Stomach (tissue), 9 donors: ENCODE data around the gene ITPR1. TPM values are rescaled to one million over a fixed set of nuclear protein-coding genes. Genes with fewer than 3 reads are reported as not detected.

Experiments
- DNase-seq, 2 donors: peaks; one replicate each; pipeline versions ENCODE4 v3.0.0 to v3.0.0-alpha.2; 2013 to 2019
- H3K27ac ChIP-seq, 5 donors: fragments of 200-600 bp in 4 of 5; sonication (generic) in 4 of 5; one replicate each; pipeline ENCODE4 v1.5.1; 2013 to 2019; ENCODE audit warnings: mild to moderate bottlenecking in 1 of 5, moderate library complexity in 1 of 5
- H3K27me3 ChIP-seq, 3 donors: fragments of 200-600 bp; sonication (generic); one replicate each; pipeline ENCODE4 v1.5.1; 2017 to 2019; ENCODE audit warnings: mixed run types in 1 of 3
- H3K36me3 ChIP-seq, 4 donors: fragments of 200-600 bp; sonication (generic); 1 replicate in 3 of 4; 2 replicates in 1 of 4; pipeline ENCODE4 v1.5.1; 2016 to 2019
- H3K4me1 ChIP-seq, 4 donors: fragments of 200-600 bp; sonication (generic); one replicate each; pipeline ENCODE4 v1.5.1; 2016 to 2019
- H3K4me3 ChIP-seq, 4 donors: fragments of 200-600 bp; sonication (generic) in 3 of 4; one replicate each; pipeline ENCODE4 v1.5.1; 2016 to 2019; ENCODE audit warnings: mild to moderate bottlenecking in 1 of 4
- H3K9me3 ChIP-seq, 4 donors: fragments of 200-600 bp; sonication (generic); one replicate each; pipeline ENCODE4 v1.5.1; 2016 to 2019
- CTCF ChIP-seq, 7 experiments: fragments of 450-650 bp in 4 of 7; fragments of 200-600 bp in 3 of 7; sonication (generic) in 3 of 7; IDR thresholded peaks; one replicate each; pipeline ENCODE4 v1.5.1; 2016 to 2019; ENCODE audit warnings: antibody characterized with exemption in 7 of 7, control low read depth in 2 of 7, mild to moderate bottlenecking in 1 of 7
- EP300 ChIP-seq: sonication (generic); formaldehyde crosslinking; IDR thresholded peaks from one replicate; pipeline ENCODE4 v1.6.1; 2017; ENCODE audit warnings: antibody characterized with exemption
- POLR2A ChIP-seq, 4 donors: fragments of 450-650 bp; IDR thresholded peaks; one replicate each; pipeline ENCODE4 v1.6.1; 2016; ENCODE audit warnings: antibody characterized with exemption in 4 of 4, control low read depth in 2 of 4, mild to moderate bottlenecking in 1 of 4, moderate library complexity in 1 of 4
- POLR2AphosphoS5 ChIP-seq, 3 donors: sonication (generic); formaldehyde crosslinking; IDR thresholded peaks; one replicate each; pipeline ENCODE4 v1.6.1; 2016; ENCODE audit warnings: antibody characterized with exemption in 3 of 3
- WGBS, 5 donors: extraction: QIAGEN DNeasy Blood & Tissue Kit in 3 of 5; methylation state at CpG; one replicate each; pipeline versions ENCODE4 v1.1.5 to v1.1.7; 2013 to 2018; 5-methylcytosine and 5-hydroxymethylcytosine counted together
- intact Hi-C: fragments of 100-400 bp; cut with DNase I; formaldehyde crosslinking; loops from one replicate; pipeline ENCODE4 v1.15.1; 2023; ENCODE audit warnings: low total_unique reads
- polyA plus RNA-seq, 3 donors: library from polyadenylated mRNA; stranded (reverse); fragments of 200-250 nt; gene quantifications; one replicate each; pipeline ENCODE4 v1.2.3, GENCODE V29; 2013
- total RNA-seq, 5 donors: library from RNA; depleted of rRNA; stranded (reverse); fragments of >200 nt; gene quantifications; one replicate each; pipeline versions ENCODE4 v1.1.0 to v1.2.3, GENCODE V29; 2014 to 2016
- donor health status: healthy with polysubstance abuse.
- donor health status: Bipolar disorder and iron deficiency.
- donor health status: healthy.

ITPR1 gene
- total and polyA plus RNA-seq, 8 donors: 6.6 to 192 (median 32.9) TPM

- intact Hi-C loops: no loop called here
- H3K36me3 ChIP-seq: no peaks in the 10 kb centered on the region
- H3K27me3 ChIP-seq: no peaks in the 10 kb centered on the region
- H3K4me3 ChIP-seq: no peak overlapping the region
- TF ChIP-seq EP300: no peak
- TF ChIP-seq CTCF (IDR thresholded peaks at IDR 0.05): no peak
- TF ChIP-seq POLR2AphosphoS5 (IDR thresholded peaks at IDR 0.05): no peak
- TF ChIP-seq POLR2A (IDR thresholded peaks at IDR 0.05): no peak
- no peak for DNase-seq
- H3K9me3 ChIP-seq: no peaks in the 10 kb centered on the region
- WGBS, 5 donors: 30 to 70% (median 44%) methylated on average over 2 of the region's 2 CpGs
- H3K27ac ChIP-seq: no peak overlapping the region
- H3K4me1 ChIP-seq: peaks cover 7 to 25% (median 10%) of the 10 kb centered on the region in 4 donors
These were observed 31.6 kb upstream of the ITPR1 start for GRCh38 chr3:4461468-4462090.

- no peaks in the 10 kb centered on the region for H3K36me3 ChIP-seq
- no peaks in the 10 kb centered on the region for H3K9me3 ChIP-seq
- no peak overlapping the region for H3K27ac ChIP-seq
- WGBS, 5 donors: 78 to 91% (median 86%) methylated on average over 3 of the region's 3 CpGs
- H3K27me3 ChIP-seq: no peaks in the 10 kb centered on the region
- TF ChIP-seq CTCF (IDR thresholded peaks at IDR 0.05): no peak
- TF ChIP-seq POLR2AphosphoS5 (IDR thresholded peaks at IDR 0.05): no peak
- no peak for TF ChIP-seq POLR2A (IDR thresholded peaks at IDR 0.05)
- no peak for TF ChIP-seq EP300
- DNase-seq: no peak
- intact Hi-C loops: no loop called here
- H3K4me3 ChIP-seq: no peak overlapping the region
- peaks cover 7 to 28% (median 14%) of the 10 kb centered on the region in 4 donors for H3K4me1 ChIP-seq
These were observed 30.6 kb upstream of the ITPR1 start for GRCh38 chr3:4462369-4463040.

GRCh38 chr3:4464576-4464975 is 28.6 kb upstream of the ITPR1 start:
- H3K36me3 ChIP-seq: no peaks in the 10 kb centered on the region
- intact Hi-C loops: no loop called here
- no peak for DNase-seq
- H3K27ac ChIP-seq: no peak overlapping the region
- TF ChIP-seq POLR2A (IDR thresholded peaks at IDR 0.05) (no peak), EP300 (no peak), CTCF (IDR thresholded peaks at IDR 0.05) (no peak), POLR2AphosphoS5 (IDR thresholded peaks at IDR 0.05) (no peak)
- WGBS, 5 donors: 70 to 83% (median 77%) methylated on average over 1 of the region's 1 CpG
- no peaks in the 10 kb centered on the region for H3K9me3 ChIP-seq
- H3K27me3 ChIP-seq: no peaks in the 10 kb centered on the region
- H3K4me3 ChIP-seq: no peak overlapping the region
- peaks cover 7 to 30% (median 16%) of the 10 kb centered on the region in 4 donors for H3K4me1 ChIP-seq

GRCh38 chr3:4466741-4467521 is 26.2 kb upstream of the ITPR1 start, which contains the start of gene SUMF1:
SUMF1 (minus strand) TSS chr3:4467269; CDS start chr3:4467245, 24 bp downstream.
- DNase-seq: peak; percentile 83 to 94
- 1 to 2% (median 1%) methylated on average over 10 to 47 of the region's 47 CpGs for WGBS, 5 donors
- Histone ChIP-seq H3K36me3 (no peaks in the 10 kb centered on the region), H3K27me3 (no peaks in the 10 kb centered on the region), H3K4me3 (peak within 1 kb of the TSS; percentile 64 to 100 (median 94)), H3K27ac (peak within 1 kb of the TSS; percentile 81 to 95 (median 93)), H3K4me1 (peaks cover 7 to 27% (median 16%) of the 10 kb centered on the region in 4 donors), H3K9me3 (no peaks in the 10 kb centered on the region)
- intact Hi-C loops: no loop called here
- TF ChIP-seq POLR2AphosphoS5 (IDR thresholded peaks at IDR 0.05) (peak; percentile 80 to 94 (median 83)), POLR2A (IDR thresholded peaks at IDR 0.05) (peak in 1 of 4 donors; percentile 38), CTCF (IDR thresholded peaks at IDR 0.05) (peak in 1 of 7 experiments; percentile 6), EP300 (no peak)
